OCI-LY7 (cell line): ENCODE results near the gene LRRD1. TPM values are rescaled to one million over a fixed set of nuclear protein-coding genes. Genes with fewer than 3 reads are reported as not detected.
A peak's percentile ranks its signal among the peaks of the same experiment; 100 is the strongest.

Source experiments
- BruUV-seq: library from RNA; stranded (reverse); fragments of 400-500 nt; replicated peaks from 2 replicates; lab custom pipeline; 2021; lab: Mats Ljungman, UMichigan
- CTCF ChIA-PET: fragments of 300-600 bp; sonication (Branson Sonifier 250); formaldehyde crosslinking; loops from one replicate; lab custom pipeline; 2022; ENCODE audit warnings: antibody characterized with exemption; ENCODE audit not compliant: unreplicated experiment; lab: Charles Lee
- POLR2A ChIA-PET: fragments of 300-600 bp; sonication (Branson Sonifier 250); formaldehyde crosslinking; loops from one replicate; lab custom pipeline; 2022; ENCODE audit warnings: antibody characterized with exemption; lab: Charles Lee
- DNase-seq: peaks from one replicate; pipeline ENCODE4 v3.0.0-alpha.2; 2015; ENCODE audit warnings: low spot score
- H2AFZ ChIP-seq: fragments of 200-600 bp; sonication (generic), shearing (Covaris generic); 2 replicates; pipeline ENCODE4 v1.6.1; 2014; ENCODE audit warnings: mild to moderate bottlenecking, antibody characterized with exemption, low read length, moderate library complexity
- H3K27ac ChIP-seq: fragments of 200-600 bp; sonication (generic); 2 replicates; pipeline ENCODE4 v1.5.1; 2014; ENCODE audit warnings: mixed run types, low read depth, mild to moderate bottlenecking, moderate library complexity, low read length, inconsistent platforms; ENCODE audit not compliant: poor library complexity, severe bottlenecking
- H3K36me3 ChIP-seq: fragments of 200-600 bp; sonication (generic); 2 replicates; pipeline ENCODE4 v1.6.1; 2014; ENCODE audit warnings: mild to moderate bottlenecking, antibody characterized with exemption, low read length, moderate library complexity, mixed read lengths; ENCODE audit not compliant: insufficient read depth
- H3K4me1 ChIP-seq: fragments of 200-600 bp; sonication (generic); 2 replicates; pipeline ENCODE4 v1.5.1; 2014; ENCODE audit warnings: mild to moderate bottlenecking, low read length; ENCODE audit not compliant: insufficient read depth, poor library complexity, severe bottlenecking
- H3K4me2 ChIP-seq: fragments of 200-600 bp; sonication (generic); 2 replicates; pipeline ENCODE4 v1.6.1; 2014; ENCODE audit warnings: mild to moderate bottlenecking, low read length
- H3K4me3 ChIP-seq: fragments of 200-600 bp; sonication (generic); 2 replicates; pipeline ENCODE4 v1.5.1; 2014; ENCODE audit warnings: mild to moderate bottlenecking, low read depth, low read length; ENCODE audit not compliant: poor library complexity, severe bottlenecking
- H3K79me2 ChIP-seq: fragments of 200-600 bp; sonication (generic); 2 replicates; pipeline ENCODE4 v1.6.1; 2016; ENCODE audit warnings: low read depth, mild to moderate bottlenecking, low read length, moderate library complexity, mixed read lengths; ENCODE audit not compliant: insufficient read depth
- H3K9me2 ChIP-seq: fragments of 200-600 bp; sonication (generic); 2 replicates; pipeline ENCODE4 v1.6.1; 2016; ENCODE audit warnings: mild to moderate bottlenecking, low read length, mixed read lengths; ENCODE audit not compliant: insufficient read depth
- H3K9me3 ChIP-seq: fragments of 200-600 bp; sonication (generic); 2 replicates; pipeline ENCODE4 v1.6.1; 2014; ENCODE audit warnings: mild to moderate bottlenecking, mixed run types, low read length, mixed read lengths
- H4K20me1 ChIP-seq: fragments of 200-600 bp; sonication (generic); 2 replicates; pipeline ENCODE4 v1.6.1; 2014; ENCODE audit warnings: mild to moderate bottlenecking, antibody characterized with exemption, low read length, moderate library complexity, mixed read lengths; ENCODE audit not compliant: insufficient read depth
- CTCF ChIP-seq: fragments of 200-600 bp; sonication (generic); conservative IDR thresholded peaks from 2 replicates; pipeline ENCODE4 v1.5.1; 2014; ENCODE audit warnings: mild to moderate bottlenecking, antibody characterized with exemption, low read length, moderate library complexity, mixed read lengths
- EZH2phosphoT487 ChIP-seq: fragments of 200-600 bp; sonication (generic); IDR thresholded peaks from 2 replicates; pipeline ENCODE4 v1.6.1; 2018; ENCODE audit warnings: low read depth, borderline replicate concordance, mild to moderate bottlenecking, mixed run types, antibody characterized with exemption, low read length, moderate library complexity, mixed read lengths
- intact Hi-C: fragments of 100-400 bp; cut with micrococcal nuclease; formaldehyde crosslinking; loops from one replicate; pipeline ENCODE4 v1.10.0; 2022; ENCODE audit not compliant: unreplicated experiment
- total RNA-seq, 2 experiments: library from RNA; depleted of rRNA in 1 of 2; stranded (reverse); fragments of >200 nt in 1 of 2; shearing (Covaris generic) in 1 of 2; gene quantifications; 2 replicates each; pipeline ENCODE4 v1.2.3, GENCODE V29; 2014 to 2022

The LRRD1 gene
- total RNA-seq, 2 experiments from 2014 or later, result 0.42 TPM; not detected in 1

GRCh38 chr7:92133737-92134270 is 45.1 kb downstream of the LRRD1 start:
- Histone ChIP-seq H3K36me3 (peaks cover 31% of the 10 kb centered on the region), H3K4me3 (peak overlapping the region; percentile 92), H3K4me1 (peaks cover 40% of the 10 kb centered on the region), H3K79me2 (peaks cover 47% of the 10 kb centered on the region), H2AFZ (peak overlapping the region; percentile 93; the same call in 1 of the 2 replicates), H3K9me2 (no peaks in the 10 kb centered on the region), H4K20me1 (peaks cover 15% of the 10 kb centered on the region; the same call in 1 of the 2 replicates), H3K4me2 (peak overlapping the region; percentile 90), H3K9me3 (no peaks in the 10 kb centered on the region), H3K27ac (peak overlapping the region; percentile 68)
- CTCF ChIA-PET, result interaction anchor here (1.2 kb wide), 1 partner anchor 113 kb away, joined by 4 read pairs; no protein-coding TSS in a partner anchor
- BruUV-seq, result no TSS peak
- DNase-seq, result peak; percentile 82
- intact Hi-C loops, result loop anchor here (1.0 to 5.0 kb wide), 5 partner anchors 111 to 456 kb away; partner anchors contain the start of genes AKAP9, ANKIB1, FAM133B and GATAD1
- POLR2A ChIA-PET, result interaction anchor here (1.2 kb wide), 1 partner anchor 315 kb away, joined by 3 read pairs; no protein-coding TSS in a partner anchor
- TF ChIP-seq CTCF (peak; percentile 89), EZH2phosphoT487 (no peak)

DNA sequence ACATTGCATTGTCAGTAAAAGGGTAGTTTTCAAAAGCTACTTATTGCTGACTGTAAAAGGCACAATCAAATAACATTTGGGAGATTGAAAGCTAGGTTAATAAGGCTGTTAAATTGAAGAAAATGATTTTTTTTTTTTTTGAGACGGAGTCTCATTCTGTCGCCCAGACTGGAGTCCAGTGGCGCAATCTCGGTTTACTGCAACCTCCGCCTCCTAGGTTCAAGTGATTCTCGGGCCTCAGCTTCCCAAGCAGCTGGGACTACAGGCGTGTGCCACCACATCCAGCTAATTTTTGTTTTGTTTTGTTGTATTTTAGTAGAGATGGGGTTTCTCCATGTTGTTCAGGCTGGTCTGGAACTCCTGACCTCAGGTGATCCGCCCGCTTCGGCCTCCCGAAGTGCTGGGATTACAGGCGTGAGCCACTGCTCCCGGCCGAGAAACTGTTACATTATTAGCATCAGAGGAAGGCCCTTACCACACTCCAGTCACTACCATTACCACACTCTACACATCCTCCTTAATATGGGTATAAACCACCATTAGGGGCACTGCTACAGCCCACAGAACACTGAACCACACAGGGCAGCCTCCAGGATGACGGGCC is 45.7 kb downstream of the LRRD1 start:
- H3K4me2 ChIP-seq, result peak overlapping the region; percentile 90
- H3K27ac ChIP-seq, result peak overlapping the region; percentile 68
- no peaks in the 10 kb centered on the region for H3K9me3 ChIP-seq
- intact Hi-C loops, result loop anchor here (5.0 kb wide), 1 partner anchor 251 kb away; the partner anchor contains the start of gene MTERF1
- H3K4me1 ChIP-seq, result peaks cover 40% of the 10 kb centered on the region
- peaks cover 37% of the 10 kb centered on the region for H3K36me3 ChIP-seq
- no peaks in the 10 kb centered on the region for H3K9me2 ChIP-seq
- peaks cover 15% of the 10 kb centered on the region; the same call in 1 of the 2 replicates for H4K20me1 ChIP-seq
- no peak for TF ChIP-seq CTCF
- no peak for TF ChIP-seq EZH2phosphoT487
- peak overlapping the region; percentile 93; the same call in 1 of the 2 replicates for H2AFZ ChIP-seq
- ChIA-PET POLR2A (interaction anchor here (0.6 to 2.2 kb wide), 11 partner anchors 10 to 460 kb away, joined by 3 to 10 read pairs (median 3); partner anchors contain the start of genes AKAP9, ANKIB1, KRIT1 and RBM48), CTCF (interaction anchor here (1.2 kb wide), 1 partner anchor 114 kb away, joined by 4 read pairs; no protein-coding TSS in a partner anchor)
- peak overlapping the region; percentile 92 for H3K4me3 ChIP-seq
- no peak for DNase-seq
- BruUV-seq, result no TSS peak
- H3K79me2 ChIP-seq, result peaks cover 47% of the 10 kb centered on the region
